HG02970 (cell line): ENCODE measurements around the gene CCR4.
"Not testable (repeated sequence)": the region's sequence is repeated elsewhere in the genome, so short reads cannot be mapped to it uniquely, and the experiment has no call there.

ENCODE experiments used
- ATAC-seq: cut with Tn5 transposase; IDR thresholded peaks from one replicate; pipeline ENCODE4 v1.9.1; 2021; ENCODE audit warnings: mild to moderate bottlenecking, moderate library complexity, moderate number of reproducible peaks; ENCODE audit not compliant: unreplicated experiment, low FRiP score

The CCR4 gene

DNA sequence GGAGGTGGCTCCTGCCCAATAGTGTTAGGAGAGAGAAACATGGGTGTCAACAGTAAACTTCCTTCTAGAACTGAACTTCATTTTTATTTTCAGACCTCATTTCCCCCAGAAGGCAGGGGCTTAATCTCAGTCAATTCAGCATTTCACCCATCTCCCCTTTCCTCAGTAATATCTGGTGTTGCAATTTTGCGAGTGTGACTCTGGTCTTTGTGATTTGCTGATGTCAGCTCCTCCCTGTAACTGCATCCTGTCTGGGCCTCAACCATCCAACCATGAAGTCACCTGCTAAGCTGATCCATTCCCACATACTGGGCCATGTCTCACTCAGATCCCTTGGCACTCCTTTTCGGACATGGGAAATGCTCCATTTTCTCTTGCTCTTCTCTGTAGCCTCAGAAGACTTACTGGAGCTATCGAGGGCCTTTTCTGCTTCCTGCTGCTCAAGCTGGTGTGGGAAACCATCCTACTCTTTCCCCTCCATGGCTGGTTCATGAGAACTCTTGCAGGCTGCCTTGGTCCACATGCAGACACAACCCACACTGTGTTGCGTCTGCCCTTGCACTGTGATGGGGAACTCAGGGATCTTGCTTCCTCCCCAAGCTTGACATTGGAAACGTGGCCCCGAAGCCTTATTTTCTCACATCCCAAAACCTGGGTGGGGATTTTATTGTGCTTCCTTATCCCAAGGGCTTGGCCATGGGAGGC lies 24.6 kb downstream of the CCR4 start:
- ATAC-seq: no peak

DNA sequence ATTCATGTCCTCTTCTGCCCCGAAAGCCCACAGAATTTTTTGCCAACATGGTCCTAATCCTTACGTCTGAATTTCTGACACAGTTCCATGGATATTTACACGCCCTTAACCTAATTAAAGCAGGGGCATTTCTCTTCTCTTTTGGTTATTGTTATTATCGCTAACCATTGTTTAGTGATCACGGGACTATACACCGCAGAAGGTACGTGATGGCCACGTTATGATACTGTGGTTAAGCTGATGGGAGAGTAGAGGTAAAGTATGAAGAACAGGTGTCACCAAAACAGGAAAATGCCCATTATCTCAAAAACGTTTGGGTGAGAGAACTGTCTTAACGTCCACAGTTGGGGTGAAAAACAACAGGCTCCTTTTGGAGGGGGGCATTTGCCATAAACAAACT lies 26.4 kb downstream of the CCR4 start:
- ATAC-seq: no peak

DNA sequence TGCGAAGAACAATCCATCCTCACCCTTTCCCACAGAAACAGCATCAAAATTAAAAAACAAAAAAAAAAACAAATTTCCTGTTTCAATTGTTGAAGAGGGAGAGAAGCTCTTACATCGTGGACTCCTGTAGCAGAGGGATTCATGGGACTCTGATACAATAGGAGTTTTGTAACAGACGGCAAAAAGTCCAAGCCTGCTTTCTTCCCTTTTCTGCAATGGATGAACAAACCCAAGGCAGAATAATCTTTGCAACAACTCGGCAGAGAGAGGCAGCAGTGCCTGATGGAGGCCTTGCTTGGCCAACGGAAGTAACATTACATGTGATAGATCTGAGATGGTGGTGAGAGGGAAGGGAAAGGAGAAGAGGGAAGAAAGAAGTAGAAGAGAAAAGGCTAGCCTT lies 26.9 kb downstream of the CCR4 start:
- no peak for ATAC-seq

DNA sequence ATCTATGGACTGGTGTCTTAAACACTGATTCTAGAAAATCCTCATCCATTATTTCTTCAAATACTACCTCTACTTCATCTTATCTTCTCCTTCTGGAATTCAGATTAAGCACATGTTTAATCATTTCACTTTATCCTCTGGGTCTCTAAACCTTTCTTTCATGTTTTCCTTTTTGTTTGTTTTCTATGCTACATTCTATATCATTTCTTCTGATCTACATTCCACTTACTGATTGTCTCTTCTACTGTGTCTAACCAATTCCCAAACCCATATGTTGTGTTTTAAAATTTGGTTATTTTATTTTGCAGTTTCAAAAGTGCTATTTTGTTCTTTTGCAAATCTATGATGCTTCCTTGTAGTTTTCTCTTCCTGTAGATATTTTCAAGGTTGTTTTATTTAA lies 31.7 kb downstream of the CCR4 start:
- ATAC-seq: no peak

DNA sequence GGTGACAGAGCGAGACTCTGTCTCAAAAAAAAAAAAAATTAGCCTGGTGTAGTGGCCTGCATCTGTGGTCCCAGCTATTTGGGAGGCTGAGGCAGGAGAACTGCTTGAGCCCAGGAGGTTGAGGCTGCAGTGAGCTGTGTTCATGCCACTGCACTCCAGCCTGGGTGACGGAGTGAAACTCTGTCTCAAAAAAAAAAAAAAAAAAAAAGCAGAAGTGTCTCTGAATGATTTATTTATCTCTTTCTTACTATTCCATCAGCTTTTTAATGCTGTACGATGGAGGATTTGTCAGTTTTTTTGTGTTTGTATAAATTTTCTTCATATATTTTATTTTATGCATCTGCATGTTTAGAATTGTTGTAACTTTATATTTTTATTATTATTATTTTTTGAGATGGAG lies 33.5 kb downstream of the CCR4 start:
- ATAC-seq: not testable (repeated sequence)

DNA sequence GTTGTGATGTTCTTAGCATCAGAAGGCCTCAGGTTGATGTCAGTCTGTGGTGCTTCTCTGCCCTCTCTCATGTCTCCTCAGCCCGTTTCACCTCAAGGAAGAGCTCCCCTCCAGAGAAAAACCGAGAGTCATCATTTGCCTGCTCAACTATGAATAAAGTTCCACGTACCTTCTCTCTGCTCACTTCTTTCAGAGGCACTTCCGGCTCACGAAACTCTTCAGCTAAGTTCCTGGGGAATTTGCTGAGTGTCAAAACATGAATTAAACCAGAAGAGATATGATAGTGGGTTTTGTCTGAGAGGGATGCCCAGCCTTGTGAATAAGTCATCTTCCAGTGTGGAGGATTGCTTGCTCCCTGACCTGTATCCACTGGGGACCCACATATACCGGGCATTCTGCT lies 37.7 kb downstream of the CCR4 start:
- ATAC-seq: no peak

DNA sequence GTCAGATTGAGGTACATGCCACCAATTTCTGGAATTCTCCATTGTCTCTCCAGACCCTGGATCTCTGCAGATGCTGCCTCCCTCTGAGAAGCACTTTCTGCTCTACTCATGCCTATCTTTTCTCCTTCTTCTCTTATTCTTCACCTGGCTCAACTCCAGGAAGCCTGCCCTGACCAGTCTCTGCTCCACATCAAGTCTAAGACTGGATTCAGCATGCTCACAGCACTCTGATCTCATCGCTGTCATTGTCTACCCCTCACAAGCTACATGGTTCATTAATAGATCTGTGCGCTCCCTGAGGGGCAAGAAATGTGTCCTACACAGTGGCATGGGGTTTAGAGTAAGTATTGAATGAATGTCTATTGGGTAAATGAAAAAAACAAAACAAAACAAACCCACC lies 38.7 kb downstream of the CCR4 start:
- ATAC-seq: no peak

DNA sequence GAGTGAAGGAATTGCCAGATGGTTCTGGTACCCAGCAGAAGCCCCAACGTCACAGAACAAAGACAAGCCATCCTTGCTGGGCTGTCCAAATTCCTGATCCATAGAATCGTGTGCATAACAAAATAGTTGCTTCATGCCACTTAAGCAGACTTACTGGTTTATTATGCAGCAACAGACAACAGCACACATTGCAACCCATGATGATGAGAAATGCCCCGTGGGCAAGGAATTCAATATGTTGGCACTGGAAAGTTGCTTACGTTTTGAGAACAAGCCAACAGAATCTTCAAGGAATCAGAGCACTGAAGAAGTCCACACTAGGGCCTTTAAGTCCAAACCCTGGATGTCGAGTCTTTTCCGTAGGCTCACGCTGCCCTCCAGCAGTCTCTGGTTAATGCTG lies 40.3 kb downstream of the CCR4 start:
- ATAC-seq: no peak

DNA sequence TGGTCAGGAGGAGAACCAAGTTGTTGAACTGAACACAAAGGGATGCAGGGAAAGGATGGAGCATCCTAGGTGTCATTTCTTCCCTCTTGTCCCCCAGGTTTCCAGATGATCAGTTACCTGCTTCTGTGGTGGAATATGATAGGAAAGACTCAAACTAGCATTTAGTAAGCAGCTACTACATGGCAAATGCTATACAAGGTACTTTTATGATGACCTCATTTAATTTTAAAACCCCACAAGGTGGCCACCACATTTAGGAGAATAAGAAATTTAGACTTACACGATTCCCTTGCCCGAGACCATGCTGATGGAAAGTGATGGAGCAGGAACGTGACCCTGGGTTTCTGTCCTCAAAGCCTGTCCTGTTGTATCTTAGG lies 40.9 kb downstream of the CCR4 start:
- peak; percentile 5 for ATAC-seq

DNA sequence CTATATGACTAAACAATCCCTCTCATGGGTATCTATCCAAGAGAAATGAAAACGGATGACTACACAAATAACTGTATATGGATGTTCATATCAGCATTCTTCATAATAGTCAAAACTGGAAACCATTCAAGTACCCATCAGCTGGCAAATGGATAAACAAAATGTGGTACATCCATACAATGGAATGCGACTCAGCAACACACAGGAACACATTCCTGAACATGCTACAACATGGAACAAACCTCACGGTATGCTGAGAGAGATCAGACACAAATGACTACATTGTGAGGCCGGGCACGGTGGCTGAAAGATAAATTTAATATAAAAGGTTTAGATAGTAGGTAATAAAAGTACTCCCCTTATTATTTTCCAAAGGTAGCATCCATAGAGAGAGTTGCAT lies 42.6 kb downstream of the CCR4 start:
- no peak for ATAC-seq

DNA sequence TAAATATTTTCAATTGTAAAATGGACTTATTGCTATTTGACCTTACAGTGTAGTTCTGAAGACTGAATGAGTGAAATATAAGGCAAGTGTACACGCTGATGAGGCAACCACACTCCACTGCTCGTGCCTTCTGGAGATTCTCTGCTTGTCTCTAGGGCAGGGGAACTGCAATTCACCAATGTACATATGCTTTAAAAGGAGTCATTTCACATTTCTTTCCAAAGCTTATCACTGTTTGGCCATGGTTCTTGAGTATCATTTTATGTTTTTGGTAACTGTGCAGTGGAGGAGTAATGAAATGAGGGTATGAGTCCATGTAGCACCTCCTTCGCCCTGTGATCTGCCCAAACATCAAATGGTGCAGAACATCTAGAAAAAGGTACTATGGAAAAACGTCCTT lies 43.7 kb downstream of the CCR4 start:
- ATAC-seq: no peak

DNA sequence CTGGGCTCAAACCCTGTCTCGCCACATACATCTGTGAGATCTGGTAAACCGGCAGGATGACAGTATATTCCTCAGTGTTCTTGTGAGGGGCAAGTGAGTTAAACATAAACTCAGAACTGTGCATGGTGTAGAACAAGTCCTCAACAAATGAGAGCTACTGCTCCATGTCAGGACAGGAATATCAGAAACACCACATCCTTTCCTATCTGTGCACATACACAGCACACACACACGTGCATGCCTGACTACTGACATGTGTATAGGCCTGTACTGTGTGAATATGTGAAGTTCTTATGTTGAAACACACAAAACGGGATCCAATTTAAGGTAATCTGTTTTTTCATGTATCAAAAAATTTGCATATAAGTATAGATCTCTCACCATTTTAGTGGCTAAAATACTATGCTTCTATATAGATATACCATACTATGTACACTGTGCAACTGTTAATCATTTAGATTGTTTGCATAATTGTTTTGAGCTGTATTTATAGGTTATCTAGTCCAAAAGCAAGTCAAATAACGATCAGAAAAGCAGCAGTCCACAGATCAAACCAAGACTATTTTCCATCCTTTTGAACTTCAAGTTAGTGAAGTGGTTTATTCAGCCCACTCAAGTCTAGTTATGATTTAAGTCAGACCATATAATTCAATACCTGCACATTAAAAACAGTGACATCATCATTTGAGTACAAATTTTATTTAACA lies 44.8 kb downstream of the CCR4 start:
- ATAC-seq: no peak

DNA sequence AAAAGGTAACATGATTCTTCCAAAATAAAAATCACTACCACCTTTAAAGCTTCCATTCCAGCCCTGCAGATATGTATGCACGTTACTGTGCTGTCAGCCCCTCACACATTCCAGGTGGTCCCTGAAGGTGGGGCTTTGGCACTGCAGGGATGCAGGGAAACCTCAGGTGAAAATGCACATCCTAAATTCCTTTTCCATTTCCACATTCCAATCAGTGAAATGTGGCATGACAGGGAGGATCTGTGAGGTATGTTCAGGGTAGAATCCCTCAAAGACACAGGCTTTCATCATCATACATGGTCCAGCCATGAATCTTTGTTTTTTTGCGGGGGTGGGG lies 45.3 kb downstream of the CCR4 start:
- no peak for ATAC-seq

DNA sequence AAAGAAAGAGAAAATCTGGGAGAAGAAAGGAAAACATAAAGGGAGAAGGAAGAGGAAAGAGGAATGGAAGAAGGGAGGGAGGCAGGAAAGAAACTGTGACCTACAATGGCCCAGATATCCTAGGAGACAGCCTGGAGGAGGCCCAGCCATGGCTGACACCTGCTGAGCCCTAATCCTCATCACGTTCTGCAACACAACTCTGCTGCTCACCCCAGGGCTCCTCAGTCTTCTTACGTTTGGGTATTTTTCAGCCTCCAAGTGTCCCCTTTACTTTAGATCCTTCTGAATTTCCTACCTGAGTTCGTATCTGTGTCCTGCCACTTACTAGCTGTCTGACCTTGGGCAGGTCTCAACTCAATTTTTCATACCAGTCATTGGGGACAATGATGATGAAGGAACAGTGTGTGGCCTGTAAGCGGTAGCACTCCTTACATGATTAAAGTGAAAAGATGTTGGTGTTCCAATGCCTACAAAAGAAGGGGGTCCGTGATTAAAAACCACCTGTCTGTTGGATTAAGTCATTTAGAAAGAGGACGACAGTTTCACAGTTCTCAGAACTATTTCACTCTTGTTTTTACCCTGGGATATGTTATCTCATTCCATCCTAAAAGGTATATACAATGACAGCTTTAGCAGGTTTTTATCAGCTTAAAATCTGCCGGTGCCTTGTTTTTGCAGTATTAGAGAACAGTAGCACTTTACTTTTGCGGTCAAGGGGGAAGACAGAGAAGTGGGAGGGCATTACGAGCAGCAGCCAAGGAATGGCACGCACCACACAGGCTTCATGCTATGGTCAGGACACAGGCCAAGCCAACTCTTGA lies 47.4 kb downstream of the CCR4 start:
- no peak for ATAC-seq

DNA sequence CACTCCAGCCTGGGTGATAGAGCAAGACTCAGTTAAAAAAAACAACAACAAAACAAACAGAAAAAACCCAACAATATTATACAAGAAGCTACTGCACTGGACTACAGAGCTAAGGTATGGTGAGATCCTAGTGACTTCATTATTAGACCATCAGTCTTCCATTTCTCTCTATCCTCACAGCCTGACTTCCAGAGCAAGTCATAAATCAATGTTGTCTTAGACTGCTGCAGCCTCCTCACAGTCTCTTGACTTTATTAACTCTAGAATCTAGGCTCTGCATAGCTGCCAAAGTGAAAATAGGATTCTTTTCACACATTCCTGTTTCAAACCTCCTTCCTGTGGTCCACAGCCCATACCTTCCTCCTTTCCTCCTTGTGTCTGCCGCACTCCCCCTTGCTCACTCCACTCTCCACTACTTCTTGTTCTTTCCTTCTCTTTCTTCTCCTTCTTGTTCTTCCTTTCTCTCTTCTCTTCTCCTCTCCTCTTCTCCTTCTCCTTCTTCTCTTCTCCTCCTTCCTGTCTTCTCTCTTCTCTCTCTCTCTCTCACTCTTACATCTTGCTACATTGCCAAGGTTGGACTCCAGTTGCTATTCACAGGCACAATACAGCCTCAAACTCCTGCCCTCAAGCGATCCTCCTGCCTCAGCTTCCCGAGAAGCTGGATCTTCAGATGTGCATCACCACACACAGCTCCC lies 49.4 kb downstream of the CCR4 start:
- ATAC-seq: no peak

DNA sequence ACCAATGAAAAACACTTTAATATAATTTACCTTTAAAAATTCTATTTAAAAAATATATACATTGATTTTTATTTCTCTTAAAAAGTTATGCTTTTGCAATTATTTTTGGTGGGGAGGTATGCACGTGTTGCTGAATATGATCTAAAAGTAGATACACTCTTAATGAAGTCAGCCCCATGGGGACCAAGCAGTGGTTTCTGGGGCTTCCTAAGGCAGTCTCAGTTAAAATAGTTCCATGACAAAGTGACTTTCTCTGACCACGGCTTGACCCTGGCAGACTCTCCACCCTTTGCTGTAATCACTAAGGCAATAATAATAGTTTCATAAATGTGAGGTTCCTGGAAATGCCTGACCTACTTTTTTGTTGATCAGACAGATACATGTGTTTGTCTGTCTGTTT lies 50.4 kb downstream of the CCR4 start:
- no peak for ATAC-seq

DNA sequence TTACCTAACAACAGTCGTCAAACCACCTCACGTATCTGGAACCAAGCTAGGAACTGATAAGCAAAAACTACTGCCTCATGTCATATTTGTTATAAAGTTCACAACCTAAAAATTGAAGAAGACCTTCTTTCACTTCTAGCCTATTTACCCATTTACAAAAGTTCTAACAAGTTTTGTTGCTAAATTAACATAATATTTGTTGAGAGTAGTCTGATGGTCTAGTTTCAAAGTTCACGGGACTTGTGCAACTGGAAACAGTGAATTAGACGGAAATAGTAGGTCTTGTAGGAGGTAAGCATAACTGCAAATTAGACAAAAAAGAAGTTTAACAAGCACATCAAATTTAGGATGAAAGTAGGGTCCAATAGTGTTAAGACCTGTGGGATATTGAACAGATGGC lies 51.9 kb downstream of the CCR4 start:
- ATAC-seq: no peak

DNA sequence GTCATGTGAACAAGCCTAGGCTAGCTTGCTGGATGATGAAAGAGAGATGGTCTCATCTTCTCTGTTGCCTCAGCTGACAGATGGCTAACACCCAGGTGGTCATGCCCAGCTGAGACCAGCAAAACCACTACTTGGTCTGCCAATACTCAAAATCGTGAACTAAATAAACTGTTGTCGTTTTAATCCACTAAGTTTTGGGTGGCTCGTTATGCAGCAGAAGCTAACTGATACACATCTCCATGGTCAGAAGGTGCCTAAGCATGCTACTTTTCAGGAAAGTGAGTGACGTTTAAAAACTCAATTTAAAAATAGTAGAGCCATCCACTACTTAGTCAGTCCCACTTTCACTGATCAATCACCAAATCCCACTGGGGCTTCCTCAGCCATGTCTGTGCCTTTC lies 52.8 kb downstream of the CCR4 start:
- ATAC-seq: no peak

DNA sequence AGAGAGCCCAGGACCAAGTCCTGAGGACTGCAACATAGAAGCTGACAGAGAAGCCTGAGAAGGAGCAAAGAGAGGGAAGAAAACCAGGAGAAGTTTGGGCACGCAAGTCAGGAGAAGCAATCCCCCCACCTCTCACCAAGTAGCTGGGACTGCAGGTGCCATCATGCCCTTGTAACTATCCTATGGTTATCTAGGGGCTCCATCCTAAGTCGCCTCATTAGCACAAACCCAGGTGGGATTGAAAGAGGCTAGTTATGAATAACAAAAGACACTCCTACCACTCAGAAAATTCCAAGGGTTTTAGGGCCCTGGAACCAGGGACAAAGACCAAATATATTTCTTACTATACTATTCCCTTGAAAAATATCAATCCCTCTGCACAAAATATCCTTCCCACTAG lies 53.5 kb downstream of the CCR4 start:
- no peak for ATAC-seq
